ENCODE results near the gene TOMM20L. TPM values are rescaled to one million over a fixed set of nuclear protein-coding genes. Genes with fewer than 3 reads are reported as not detected.

Gene TOMM20L
- total RNA-seq, 1 donor from 2014 or later: not detected

DNA sequence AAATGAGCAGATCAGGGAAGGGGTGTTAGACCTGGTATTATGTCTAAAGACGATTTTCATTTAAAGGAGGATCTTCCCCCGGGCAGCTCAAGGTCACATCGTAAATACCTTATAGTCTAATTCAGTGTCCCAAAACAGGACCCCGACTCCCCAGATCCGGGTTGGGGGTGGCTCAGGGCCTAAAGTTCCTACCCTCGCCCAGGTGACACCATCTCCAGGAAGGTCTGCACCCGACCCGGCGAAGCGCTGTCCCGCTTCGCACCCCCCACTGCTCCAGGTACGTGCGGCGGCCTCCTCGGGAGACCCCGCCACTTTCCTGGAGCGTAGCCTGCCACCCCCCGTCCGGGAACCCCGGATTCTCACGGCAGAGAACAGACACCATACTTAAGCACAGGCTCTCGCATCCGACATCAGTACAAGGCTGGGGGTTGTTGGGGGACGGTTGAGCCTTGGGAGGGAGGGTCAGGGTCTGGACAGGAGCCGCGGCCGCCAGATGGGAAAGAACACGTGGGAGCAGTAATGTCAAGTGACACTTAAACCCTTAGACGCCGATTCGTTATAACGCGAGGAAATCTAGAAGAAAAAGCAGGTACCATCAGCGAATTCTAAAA, 31.0 kb downstream of the TOMM20L start:
- intact Hi-C loops (cut with micrococcal nuclease): loop anchor here (1.0 to 5.0 kb wide), 9 partner anchors 128 to 1821 kb away; partner anchors contain the start of genes ACTR10, AP5M1, ARID4A and DAAM1

DNA sequence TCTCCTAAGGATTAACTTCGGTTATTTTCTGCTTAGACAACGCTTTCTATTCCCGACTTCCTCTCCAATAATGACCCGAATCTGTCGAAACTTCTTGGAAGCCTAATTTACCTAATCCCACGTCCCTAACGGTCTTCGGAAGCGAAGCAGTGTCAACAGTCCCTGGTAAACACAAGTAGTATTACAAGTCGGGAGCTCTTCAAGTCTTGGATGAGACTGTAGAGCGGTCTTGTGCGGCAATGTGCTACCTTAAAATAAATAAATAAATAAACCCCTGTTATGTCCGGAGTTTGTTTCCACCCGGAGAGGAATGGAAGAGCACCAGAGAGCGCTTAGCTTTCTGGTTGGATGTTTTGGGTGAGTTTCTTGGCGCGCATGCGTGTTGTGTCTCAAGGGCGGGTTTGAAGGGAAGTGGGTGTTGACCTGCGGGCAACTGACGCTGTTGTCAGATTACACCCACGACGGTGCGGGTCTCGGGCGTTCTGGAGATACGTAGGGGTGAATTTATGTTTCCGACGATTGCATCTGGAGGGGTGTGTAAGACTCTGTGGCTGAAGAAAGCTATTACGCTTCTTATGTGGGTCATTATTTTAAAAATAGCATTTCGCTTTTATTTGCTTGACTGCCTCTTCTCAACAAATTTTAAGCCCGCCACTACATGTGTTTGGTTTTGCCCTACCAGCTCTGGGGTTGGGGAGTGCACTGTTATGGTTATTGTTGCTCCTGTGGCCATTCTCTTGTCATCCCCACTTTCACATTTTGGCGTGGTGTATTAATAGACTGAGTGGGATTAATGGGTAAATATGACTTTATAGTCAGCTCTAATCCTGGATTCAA, 31.8 kb downstream of the TOMM20L start, which contains the start of the genes KIAA0586 and TIMM9:
Gene KIAA0586 (plus strand): TSS at position 439 of the 837 bp plus-strand sequence. CDS start 546 bp downstream, outside the sequence.
Gene TIMM9 (minus strand): TSS at position 251 of the 837 bp plus-strand sequence. CDS start 15,586 bp downstream, outside the sequence.
- intact Hi-C loops (cut with micrococcal nuclease): loop anchor here (1.0 to 5.0 kb wide), 9 partner anchors 129 to 1820 kb away; partner anchors contain the start of genes ACTR10, AP5M1, ARID4A and DAAM1

DNA sequence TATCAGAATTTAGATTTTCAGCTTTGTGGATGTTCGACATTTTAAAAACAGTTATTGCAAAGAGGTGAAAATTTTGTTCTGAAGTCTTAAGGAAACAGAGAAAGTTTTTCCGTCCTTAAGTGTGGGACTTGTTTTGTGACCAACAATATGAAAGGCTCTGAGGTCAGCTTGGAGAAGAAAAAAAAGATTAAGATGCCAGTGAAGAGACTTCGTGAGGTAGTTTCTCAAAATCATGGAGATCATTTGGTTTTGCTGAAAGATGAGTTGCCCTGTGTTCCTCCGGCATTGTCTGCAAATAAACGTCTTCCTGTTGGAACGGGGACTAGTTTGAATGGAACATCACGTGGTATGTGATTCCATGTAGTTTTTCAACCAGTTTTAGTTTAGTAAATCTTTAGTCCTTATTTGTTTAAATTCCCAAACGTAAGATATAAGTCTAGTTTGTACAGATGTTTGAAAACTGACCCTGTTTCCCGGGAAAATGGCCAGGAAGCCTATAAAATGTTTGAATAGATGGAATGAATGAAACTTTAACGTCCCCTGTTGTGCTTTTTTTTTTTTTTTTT, 32.5 kb downstream of the TOMM20L start:
- intact Hi-C loops (cut with micrococcal nuclease): loop anchor here (5.0 kb wide), 2 partner anchors 1161 to 1819 kb away; partner anchors contain the start of genes AP5M1, EXOC5 and PPM1A

DNA sequence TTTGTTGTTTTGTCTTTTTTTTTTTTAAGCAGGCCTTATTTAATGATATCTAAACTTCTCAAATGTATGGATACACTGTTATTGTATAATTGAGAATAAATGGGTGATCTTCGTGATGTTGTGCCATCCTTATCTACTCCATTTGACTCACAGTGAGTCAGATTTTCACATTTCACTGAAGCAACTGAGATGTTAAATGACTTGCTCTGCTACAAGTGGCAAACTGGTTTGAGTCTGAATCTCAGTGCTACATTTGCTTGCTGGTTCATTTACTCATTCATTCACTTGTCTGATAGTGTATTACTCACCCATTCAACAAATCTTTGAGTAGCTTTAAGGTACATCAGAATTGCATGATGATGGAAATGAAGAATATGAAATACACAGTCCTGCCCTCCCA, 34.4 kb downstream of the TOMM20L start:
- intact Hi-C loops (cut with micrococcal nuclease): no loop called here

DNA sequence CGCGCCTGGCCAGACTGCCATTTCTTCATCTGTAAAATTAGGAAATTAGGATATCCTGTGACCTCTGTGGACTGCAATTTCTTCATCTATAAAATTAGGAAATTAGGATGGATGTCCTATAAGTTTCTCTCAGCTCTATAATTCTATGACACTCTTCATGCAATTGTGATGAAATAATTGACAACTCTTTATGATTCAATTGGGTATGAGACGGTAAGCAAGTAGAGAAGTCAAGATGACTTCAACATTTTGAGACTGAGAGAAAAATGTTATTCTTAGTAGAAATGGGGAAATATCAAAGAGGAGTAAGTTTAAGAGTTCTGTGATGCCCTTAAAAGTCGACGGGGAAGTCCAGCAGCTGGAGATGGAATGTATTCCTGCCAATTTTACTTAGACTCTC, 43.7 kb downstream of the TOMM20L start:
- intact Hi-C loops (cut with micrococcal nuclease): no loop called here

DNA sequence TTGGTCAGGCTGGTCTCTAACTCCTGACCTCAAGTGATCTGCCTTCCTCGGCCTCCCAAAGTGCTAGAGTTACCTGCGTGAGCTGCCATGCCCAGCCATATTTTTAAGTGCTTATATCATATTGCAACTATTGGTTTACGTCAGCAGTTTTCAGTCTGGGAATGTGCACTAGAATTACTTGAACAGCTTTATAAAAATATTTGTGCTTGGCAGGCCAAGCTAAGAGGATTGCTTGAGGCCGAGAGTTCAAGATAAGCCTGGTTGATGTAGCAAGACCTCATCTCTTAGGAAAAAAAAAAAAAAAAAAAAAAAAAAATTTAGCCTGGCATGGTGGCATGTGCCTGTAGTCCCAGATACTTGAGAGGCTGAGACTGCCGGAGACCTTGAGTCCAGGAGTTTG, 48.9 kb downstream of the TOMM20L start:
- intact Hi-C loops (cut with micrococcal nuclease): no loop called here

DNA sequence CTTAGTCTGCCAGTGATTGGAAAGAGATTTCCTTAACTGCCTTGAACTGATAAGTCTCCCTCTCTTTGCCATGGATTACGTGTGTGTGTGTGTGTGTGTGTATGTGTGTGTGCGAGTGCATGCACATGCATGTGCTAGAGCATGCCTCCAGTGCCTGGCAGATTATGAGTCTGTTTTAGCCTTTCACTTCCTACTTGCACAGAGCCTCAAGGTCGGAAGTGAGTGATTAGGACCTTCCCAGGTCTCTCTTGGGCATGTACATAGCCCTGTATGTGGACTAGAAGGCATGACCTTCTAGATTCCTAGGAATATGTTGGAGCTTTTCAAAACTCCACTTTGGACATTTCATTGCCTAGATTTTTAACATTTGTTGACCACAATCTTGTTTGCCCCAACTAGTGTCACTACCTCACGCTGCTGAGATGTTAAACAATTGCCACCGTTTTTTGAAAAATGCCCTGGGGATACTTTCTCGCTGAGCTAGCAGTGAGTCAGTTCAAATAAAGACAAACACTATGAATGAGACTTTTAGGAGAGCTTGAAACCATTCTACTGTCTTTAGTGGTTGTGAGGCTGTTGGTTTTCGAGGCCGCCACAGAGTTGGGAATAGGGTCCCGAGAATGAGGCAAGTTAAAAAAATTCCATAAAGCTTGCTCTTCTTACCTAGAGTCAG, 60.0 kb downstream of the TOMM20L start:
- intact Hi-C loops (cut with micrococcal nuclease): no loop called here

Other genes starting within 250 kb of the TOMM20L start
- not detected in 2 replicates for gene ARMH4, start 243.7 kb upstream of the TOMM20L start, total RNA-seq
- 44.3 and 47.7 TPM in 2 replicates for gene ACTR10, start 195.8 kb upstream of the TOMM20L start, total RNA-seq
- gene PSMA3, start 151.1 kb upstream of the TOMM20L start, total RNA-seq: 354 and 356 TPM in 2 replicates
- gene ARID4A, start 97.4 kb upstream of the TOMM20L start, total RNA-seq: 27.3 and 27.4 TPM in 2 replicates
- 39.8 and 39.9 TPM in 2 replicates for gene TIMM9, start 31.6 kb downstream of the TOMM20L start, total RNA-seq
- gene KIAA0586, start 31.8 kb downstream of the TOMM20L start, total RNA-seq: 24.9 and 26.1 TPM in 2 replicates
- gene DACT1, start 242.0 kb downstream of the TOMM20L start, total RNA-seq: 4.3 and 4.8 TPM in 2 replicates

Measured in T-helper 2 cell treated with Interferon-gamma antibody and Interleukin-4, amounts not matched to agents 100 ng/mL and 5 ng/mL, for 36 hours (primary cell).